ENCODE data around the gene IMP4. TPM values are rescaled to one million over a fixed set of nuclear protein-coding genes. Genes with fewer than 3 reads are reported as not detected.

The IMP4 gene
- total RNA-seq, 2 experiments from 2014 or later = 71.1 to 75.2 TPM

- Mint-ChIP-seq H3K36me3 (ENCODE audit: low read depth) (peaks cover 79% of the 10 kb centered on the region), H3K27me3 (no peaks in the 10 kb centered on the region), H3K9me3 (no peaks in the 10 kb centered on the region), H3K4me3 (no peak overlapping the region), H3K27ac (peak overlapping the region; percentile 55), H3K4me1 (peaks cover 80% of the 10 kb centered on the region)
- CTCF ChIA-PET = interaction anchor here (0.8 to 2.6 kb wide), 5 partner anchors 9 to 196 kb away, joined by 3 to 10 read pairs (median 4); partner anchors contain the start of gene SMPD4
- POLR2A ChIA-PET = interaction anchor here (0.6 kb wide), 1 partner anchor 51 kb away, joined by 3 read pairs; no protein-coding TSS in a partner anchor
- DNase-seq = no peak
Measured at GRCh38 chr2:130377491-130377890, 34.8 kb downstream of the IMP4 start.

GRCh38 chr2:130378206-130378897 is 35.7 kb downstream of the IMP4 start:
- Mint-ChIP-seq H3K9me3 (no peaks in the 10 kb centered on the region), H3K36me3 (ENCODE audit: low read depth) (peaks cover 80% of the 10 kb centered on the region), H3K27ac (no peak overlapping the region), H3K4me3 (no peak overlapping the region), H3K27me3 (no peaks in the 10 kb centered on the region), H3K4me1 (peaks cover 74% of the 10 kb centered on the region)
- ChIA-PET POLR2A (no interaction called here), CTCF (interaction anchor here (0.6 to 2.6 kb wide), 4 partner anchors 11 to 20 kb away, joined by 3 to 10 read pairs (median 4); no protein-coding TSS in a partner anchor)
- no peak for DNase-seq

GRCh38 chr2:130378898-130379214 is 36.2 kb downstream of the IMP4 start:
- no peak overlapping the region for H3K27ac Mint-ChIP-seq
- ChIA-PET POLR2A (no interaction called here), CTCF (interaction anchor here (2.6 kb wide), 1 partner anchor 10 kb away, joined by 10 read pairs; no protein-coding TSS in a partner anchor)
- no peaks in the 10 kb centered on the region for H3K27me3 Mint-ChIP-seq
- no peak overlapping the region for H3K4me3 Mint-ChIP-seq
- peaks cover 75% of the 10 kb centered on the region for H3K36me3 Mint-ChIP-seq (ENCODE audit: low read depth)
- DNase-seq = no peak
- H3K9me3 Mint-ChIP-seq = no peaks in the 10 kb centered on the region
- H3K4me1 Mint-ChIP-seq = peaks cover 69% of the 10 kb centered on the region

GRCh38 chr2:130380096-130380934 is 37.6 kb downstream of the IMP4 start:
- Mint-ChIP-seq H3K4me3 (no peak overlapping the region), H3K27ac (peak overlapping the region; percentile 15), H3K9me3 (no peaks in the 10 kb centered on the region), H3K27me3 (no peaks in the 10 kb centered on the region), H3K4me1 (peaks cover 55% of the 10 kb centered on the region), H3K36me3 (ENCODE audit: low read depth) (peaks cover 61% of the 10 kb centered on the region)
- ChIA-PET POLR2A (no interaction called here), CTCF (no interaction called here)
- peak; percentile 42 for DNase-seq

GRCh38 chr2:130381145-130381544 is 38.4 kb downstream of the IMP4 start:
- no peak overlapping the region for H3K27ac Mint-ChIP-seq
- no peaks in the 10 kb centered on the region for H3K27me3 Mint-ChIP-seq
- H3K4me1 Mint-ChIP-seq = peaks cover 46% of the 10 kb centered on the region
- no peak overlapping the region for H3K4me3 Mint-ChIP-seq
- ChIA-PET POLR2A (no interaction called here), CTCF (interaction anchor here (1.0 kb wide), 1 partner anchor 9 kb away, joined by 4 read pairs; no protein-coding TSS in a partner anchor)
- H3K36me3 Mint-ChIP-seq (ENCODE audit: low read depth) = peaks cover 54% of the 10 kb centered on the region
- DNase-seq = no peak
- H3K9me3 Mint-ChIP-seq = no peaks in the 10 kb centered on the region

- DNase-seq = no peak
- peaks cover 49% of the 10 kb centered on the region for H3K36me3 Mint-ChIP-seq (ENCODE audit: low read depth)
- no peaks in the 10 kb centered on the region for H3K9me3 Mint-ChIP-seq
- peak overlapping the region; percentile 57 for H3K27ac Mint-ChIP-seq
- no peaks in the 10 kb centered on the region for H3K27me3 Mint-ChIP-seq
- ChIA-PET CTCF (interaction anchor here (1.0 kb wide), 1 partner anchor 8 kb away, joined by 4 read pairs; no protein-coding TSS in a partner anchor), POLR2A (no interaction called here)
- H3K4me3 Mint-ChIP-seq = no peak overlapping the region
- peaks cover 44% of the 10 kb centered on the region for H3K4me1 Mint-ChIP-seq
Measured at GRCh38 chr2:130381619-130382018, 38.9 kb downstream of the IMP4 start.

GRCh38 chr2:130382313-130382917 is 39.7 kb downstream of the IMP4 start:
- Mint-ChIP-seq H3K4me3 (no peak overlapping the region), H3K4me1 (peaks cover 42% of the 10 kb centered on the region), H3K9me3 (no peaks in the 10 kb centered on the region), H3K27me3 (no peaks in the 10 kb centered on the region), H3K27ac (no peak overlapping the region), H3K36me3 (ENCODE audit: low read depth) (peaks cover 44% of the 10 kb centered on the region)
- CTCF ChIA-PET = no interaction called here
- POLR2A ChIA-PET = no interaction called here
- DNase-seq = no peak

- Mint-ChIP-seq H3K9me3 (no peaks in the 10 kb centered on the region), H3K27me3 (no peaks in the 10 kb centered on the region), H3K4me1 (peaks cover 20% of the 10 kb centered on the region), H3K27ac (no peak overlapping the region), H3K4me3 (no peak overlapping the region), H3K36me3 (ENCODE audit: low read depth) (peaks cover 22% of the 10 kb centered on the region)
- POLR2A ChIA-PET = no interaction called here
- CTCF ChIA-PET = interaction anchor here (1.7 kb wide), 1 partner anchor 9 kb away, joined by 5 read pairs; no protein-coding TSS in a partner anchor
- DNase-seq = no peak
Measured at GRCh38 chr2:130385709-130386108, 43.0 kb downstream of the IMP4 start.

GRCh38 chr2:130387071-130387400 is 44.3 kb downstream of the IMP4 start:
- peaks cover 26% of the 10 kb centered on the region for H3K4me1 Mint-ChIP-seq
- DNase-seq = no peak
- no peaks in the 10 kb centered on the region for H3K9me3 Mint-ChIP-seq
- peaks cover 14% of the 10 kb centered on the region for H3K36me3 Mint-ChIP-seq (ENCODE audit: low read depth)
- H3K4me3 Mint-ChIP-seq = no peak overlapping the region
- peaks cover 2% of the 10 kb centered on the region for H3K27me3 Mint-ChIP-seq
- ChIA-PET CTCF (interaction anchor here (1.7 kb wide), 1 partner anchor 10 kb away, joined by 5 read pairs; no protein-coding TSS in a partner anchor), POLR2A (no interaction called here)
- H3K27ac Mint-ChIP-seq = peak overlapping the region; percentile 9

GRCh38 chr2:130387804-130388203 is 45.1 kb downstream of the IMP4 start:
- Mint-ChIP-seq H3K27ac (no peak overlapping the region), H3K4me3 (no peak overlapping the region), H3K36me3 (ENCODE audit: low read depth) (peaks cover 8% of the 10 kb centered on the region), H3K9me3 (no peaks in the 10 kb centered on the region), H3K27me3 (peaks cover 3% of the 10 kb centered on the region), H3K4me1 (peaks cover 27% of the 10 kb centered on the region)
- POLR2A ChIA-PET = no interaction called here
- no peak for DNase-seq
- CTCF ChIA-PET = no interaction called here

- Mint-ChIP-seq H3K36me3 (ENCODE audit: low read depth) (peaks cover 6% of the 10 kb centered on the region), H3K4me3 (no peak overlapping the region), H3K27ac (no peak overlapping the region), H3K27me3 (peaks cover 5% of the 10 kb centered on the region), H3K4me1 (peaks cover 27% of the 10 kb centered on the region), H3K9me3 (no peaks in the 10 kb centered on the region)
- no peak for DNase-seq
- ChIA-PET CTCF (interaction anchor here (1.4 kb wide), 1 partner anchor 10 kb away, joined by 10 read pairs; no protein-coding TSS in a partner anchor), POLR2A (no interaction called here)
Measured at GRCh38 chr2:130388221-130388907, 45.7 kb downstream of the IMP4 start.

- Mint-ChIP-seq H3K36me3 (ENCODE audit: low read depth) (peaks cover 10% of the 10 kb centered on the region), H3K4me3 (no peak overlapping the region), H3K27ac (no peak overlapping the region), H3K9me3 (no peaks in the 10 kb centered on the region), H3K27me3 (peaks cover 8% of the 10 kb centered on the region), H3K4me1 (peaks cover 27% of the 10 kb centered on the region)
- ChIA-PET POLR2A (no interaction called here), CTCF (interaction anchor here (0.6 to 1.4 kb wide), 3 partner anchors 8 to 151 kb away, joined by 3 to 10 read pairs (median 4); no protein-coding TSS in a partner anchor)
- no peak for DNase-seq
Measured at GRCh38 chr2:130389358-130389757, 46.7 kb downstream of the IMP4 start.

All from activated CD4-positive, alpha-beta T cell treated with anti-CD3 and anti-CD28 coated beads, Interleukin-2, amount 10 ng/mL, durations not matched to agents 7 days and 5 days (primary cell).